ENCODE measurements around the gene CAPS.

DNA sequence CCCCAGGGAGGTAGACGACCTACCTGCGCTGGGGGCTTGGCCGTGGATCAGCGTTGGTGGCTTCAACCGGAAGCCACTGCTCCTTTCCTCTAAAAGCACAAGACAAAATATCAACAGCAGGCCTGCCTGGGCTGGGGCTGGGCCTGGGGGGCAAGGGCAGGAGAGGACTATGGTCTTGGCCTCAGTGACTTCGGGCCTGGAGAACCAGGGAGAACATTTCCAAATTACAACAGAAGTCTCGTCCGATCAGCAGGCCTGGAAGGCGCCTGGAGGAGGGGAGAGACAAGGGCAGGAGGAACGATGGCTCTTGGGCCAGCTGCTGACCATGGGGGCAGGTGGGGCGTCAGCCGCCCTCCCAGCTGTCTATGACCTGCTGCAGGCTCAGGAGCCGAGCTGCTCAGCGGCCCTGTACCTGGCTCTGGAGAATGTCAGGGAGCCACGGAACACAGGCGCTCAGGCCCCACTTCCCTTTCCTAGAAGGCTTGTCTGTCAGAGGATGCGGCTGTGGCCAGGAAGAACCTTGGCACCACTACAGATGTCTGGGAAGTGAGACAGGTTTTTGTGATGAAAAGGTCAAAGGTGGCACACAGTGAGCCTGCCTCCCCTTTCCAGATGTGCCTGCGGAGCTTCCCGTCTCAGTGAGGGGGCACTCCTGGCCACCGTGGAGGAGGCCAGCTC, 19.5 kb downstream of the CAPS start:
- TF ChIP-seq, protein P1, sequence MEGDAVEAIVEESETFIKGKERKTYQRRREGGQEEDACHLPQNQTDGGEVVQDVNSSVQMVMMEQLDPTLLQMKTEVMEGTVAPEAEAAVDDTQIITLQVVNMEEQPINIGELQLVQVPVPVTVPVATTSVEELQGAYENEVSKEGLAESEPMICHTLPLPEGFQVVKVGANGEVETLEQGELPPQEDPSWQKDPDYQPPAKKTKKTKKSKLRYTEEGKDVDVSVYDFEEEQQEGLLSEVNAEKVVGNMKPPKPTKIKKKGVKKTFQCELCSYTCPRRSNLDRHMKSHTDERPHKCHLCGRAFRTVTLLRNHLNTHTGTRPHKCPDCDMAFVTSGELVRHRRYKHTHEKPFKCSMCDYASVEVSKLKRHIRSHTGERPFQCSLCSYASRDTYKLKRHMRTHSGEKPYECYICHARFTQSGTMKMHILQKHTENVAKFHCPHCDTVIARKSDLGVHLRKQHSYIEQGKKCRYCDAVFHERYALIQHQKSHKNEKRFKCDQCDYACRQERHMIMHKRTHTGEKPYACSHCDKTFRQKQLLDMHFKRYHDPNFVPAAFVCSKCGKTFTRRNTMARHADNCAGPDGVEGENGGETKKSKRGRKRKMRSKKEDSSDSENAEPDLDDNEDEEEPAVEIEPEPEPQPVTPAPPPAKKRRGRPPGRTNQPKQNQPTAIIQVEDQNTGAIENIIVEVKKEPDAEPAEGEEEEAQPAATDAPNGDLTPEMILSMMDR (IDR thresholded peaks at IDR 0.05), result no peak
- TF ChIP-seq ZFX (IDR thresholded peaks at IDR 0.05; ENCODE audit: borderline replicate concordance), result no peak
